Activated CD4-positive, alpha-beta T cell treated with anti-CD3 and anti-CD28 coated beads, Interleukin-2, amount 10 ng/mL, durations not matched to agents 24 days and 14 days (primary cell): ENCODE results near the gene PRR11. TPM values are rescaled to one million over a fixed set of nuclear protein-coding genes. Genes with fewer than 3 reads are reported as not detected.
A peak's percentile ranks its signal among the peaks of the same experiment; 100 is the strongest.
"Not testable (repeated sequence)": the region's sequence is repeated elsewhere in the genome, so short reads cannot be mapped to it uniquely, and the experiment has no call there.

ENCODE experiments used
- DNase-seq: peaks from one replicate; pipeline ENCODE4 v3.0.0; 2022
- H3K27ac Mint-ChIP-seq: one replicate; pipeline ENCODE4 v1.8.0; 2022; ENCODE audit warnings: mild to moderate bottlenecking, mixed read lengths
- H3K27me3 Mint-ChIP-seq: one replicate; pipeline ENCODE4 v1.8.0; 2022; ENCODE audit warnings: mixed read lengths
- H3K36me3 Mint-ChIP-seq: one replicate; pipeline ENCODE4 v1.8.0; 2022; ENCODE audit warnings: low read depth, mild to moderate bottlenecking, mixed read lengths
- H3K4me1 Mint-ChIP-seq: one replicate; pipeline ENCODE4 v1.8.0; 2021; ENCODE audit warnings: mixed read lengths
- H3K4me3 Mint-ChIP-seq: one replicate; pipeline ENCODE4 v1.8.0; 2022; ENCODE audit warnings: mild to moderate bottlenecking, moderate library complexity, mixed read lengths
- H3K9me3 Mint-ChIP-seq: one replicate; pipeline ENCODE4 v1.8.0; 2021; ENCODE audit warnings: mixed read lengths
- intact Hi-C: fragments of 100-400 bp; cut with micrococcal nuclease; formaldehyde crosslinking; loops from one replicate; pipeline ENCODE4 v1.15.1; 2023
- total RNA-seq: library from RNA; stranded (reverse); gene quantifications from 2 replicates; pipeline ENCODE4 v1.2.3, GENCODE V29; 2022

The PRR11 gene
- total RNA-seq, 1 donor from 2014 or later, result 32.6 TPM

DNA sequence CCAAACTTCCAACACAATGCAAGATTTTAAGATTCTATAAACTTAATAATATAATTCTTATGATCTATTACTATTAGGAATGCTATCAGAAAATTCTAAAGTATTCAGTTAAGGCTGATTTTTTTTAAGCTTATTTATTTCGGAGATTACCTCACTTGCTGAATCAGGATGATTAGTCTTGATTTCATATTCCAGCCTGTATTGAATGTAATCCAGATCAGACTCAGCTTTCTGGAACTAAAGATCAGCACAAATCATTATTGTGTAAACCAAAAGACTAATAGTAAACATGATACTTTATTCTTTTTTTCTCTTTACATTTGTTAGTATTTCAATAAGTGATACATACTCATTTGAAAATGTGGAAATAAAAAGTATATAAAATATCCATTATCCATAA lies 24.4 kb upstream of the PRR11 start:
- Mint-ChIP-seq H3K27me3 (no peaks in the 10 kb centered on the region), H3K27ac (no peak overlapping the region), H3K4me3 (no peak overlapping the region), H3K9me3 (no peaks in the 10 kb centered on the region), H3K4me1 (peaks cover 14% of the 10 kb centered on the region), H3K36me3 (peaks cover 21% of the 10 kb centered on the region)
- intact Hi-C loops, result no loop called here
- no peak for DNase-seq

DNA sequence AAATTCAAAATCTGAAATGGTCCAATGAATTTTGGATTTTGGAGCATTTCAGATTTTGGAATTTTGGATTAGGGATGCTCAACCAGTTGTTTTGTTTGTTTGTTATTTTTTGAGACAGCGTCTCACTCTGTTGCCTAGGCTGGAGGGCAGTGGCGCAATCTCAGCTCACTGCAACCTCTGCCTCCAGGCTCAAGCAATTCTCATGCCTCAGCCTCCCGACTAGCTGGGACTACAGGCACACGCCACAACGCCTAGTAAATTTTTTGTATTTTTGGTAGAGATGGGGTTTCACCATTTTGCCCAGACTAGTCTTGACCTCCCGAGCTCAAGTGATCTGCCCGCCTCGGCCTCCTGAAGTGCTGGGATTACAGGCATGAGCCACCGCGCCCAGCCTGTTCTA lies 17.2 kb upstream of the PRR11 start:
- H3K27me3 Mint-ChIP-seq, H3K9me3 Mint-ChIP-seq, intact Hi-C loops, H3K27ac Mint-ChIP-seq, H3K4me1 Mint-ChIP-seq, H3K4me3 Mint-ChIP-seq, H3K36me3 Mint-ChIP-seq: not testable (repeated sequence)
- peak; percentile 31 for DNase-seq

DNA sequence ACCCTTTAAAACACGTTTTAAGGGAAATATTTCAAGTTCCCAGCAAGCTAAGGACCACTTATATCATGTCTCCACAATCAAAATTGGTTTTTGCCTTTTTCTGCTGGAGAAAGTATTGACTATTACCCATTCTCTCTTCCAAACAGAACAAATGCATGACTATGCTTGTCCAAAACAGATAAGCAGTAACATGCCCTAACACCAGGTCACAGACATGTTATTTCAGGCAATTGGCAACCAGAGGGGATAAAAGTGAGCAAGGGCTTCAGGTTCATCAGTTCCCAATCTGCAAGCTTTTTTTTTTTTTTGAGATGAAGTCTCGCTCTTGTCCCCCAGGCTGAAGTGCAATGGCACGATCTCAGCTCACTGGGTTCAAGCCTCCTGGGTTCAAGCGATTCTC lies 15.6 kb upstream of the PRR11 start:
- intact Hi-C loops, result no loop called here
- Mint-ChIP-seq H3K27ac (no peak overlapping the region), H3K27me3 (no peaks in the 10 kb centered on the region), H3K4me1 (peaks cover 2% of the 10 kb centered on the region), H3K36me3 (peaks cover 18% of the 10 kb centered on the region), H3K4me3 (no peak overlapping the region), H3K9me3 (no peaks in the 10 kb centered on the region)
- DNase-seq, result no peak

DNA sequence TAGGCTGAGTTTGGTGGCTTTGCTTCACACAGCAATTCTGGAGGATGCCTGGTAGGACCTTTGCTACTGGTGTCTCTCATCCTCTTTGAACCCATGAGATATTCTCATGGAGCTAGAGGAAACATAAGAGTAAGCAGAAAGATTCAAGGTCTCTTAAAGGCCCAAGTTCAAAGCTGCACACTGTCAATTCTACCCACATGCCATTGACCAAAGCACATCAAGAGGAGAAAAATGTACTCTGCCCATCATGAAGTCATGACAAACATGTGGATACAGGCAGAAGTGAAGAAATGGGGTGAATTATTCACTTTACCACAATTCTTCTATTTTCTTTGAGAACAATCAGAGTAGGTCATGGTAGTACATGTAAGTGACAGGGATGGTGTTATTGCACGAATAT lies 13.7 kb upstream of the PRR11 start:
- Mint-ChIP-seq H3K9me3 (no peaks in the 10 kb centered on the region), H3K27me3 (no peaks in the 10 kb centered on the region), H3K4me3 (no peak overlapping the region), H3K4me1 (peaks cover 5% of the 10 kb centered on the region), H3K27ac (no peak overlapping the region), H3K36me3 (peaks cover 23% of the 10 kb centered on the region)
- peak; percentile 36 for DNase-seq
- intact Hi-C loops, result no loop called here

DNA sequence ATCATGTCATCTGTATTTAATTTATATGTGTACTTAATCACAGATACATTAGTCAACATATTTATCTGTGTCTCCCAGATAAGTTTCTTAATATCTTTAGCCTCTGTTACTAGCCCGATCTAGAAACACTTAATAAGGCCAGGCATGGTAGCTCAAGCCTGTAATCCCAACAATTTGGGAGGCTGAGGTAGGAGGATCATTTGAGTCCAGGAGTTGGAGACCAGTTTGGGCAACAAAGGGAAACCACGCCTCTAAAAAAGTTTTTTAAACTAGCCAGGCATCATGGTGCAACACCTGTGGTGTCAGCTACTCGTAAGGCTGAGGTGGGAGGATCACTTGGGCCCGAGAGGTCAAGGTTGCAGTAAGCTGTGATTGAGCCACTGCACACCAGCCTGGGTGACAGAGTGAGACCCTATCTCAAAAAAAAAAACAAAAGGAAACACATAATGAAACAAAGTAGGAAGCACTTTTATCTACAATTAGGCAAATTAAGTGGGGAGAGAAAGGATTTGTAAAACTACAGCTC lies 9.9 kb upstream of the PRR11 start:
- intact Hi-C loops, result no loop called here

DNA sequence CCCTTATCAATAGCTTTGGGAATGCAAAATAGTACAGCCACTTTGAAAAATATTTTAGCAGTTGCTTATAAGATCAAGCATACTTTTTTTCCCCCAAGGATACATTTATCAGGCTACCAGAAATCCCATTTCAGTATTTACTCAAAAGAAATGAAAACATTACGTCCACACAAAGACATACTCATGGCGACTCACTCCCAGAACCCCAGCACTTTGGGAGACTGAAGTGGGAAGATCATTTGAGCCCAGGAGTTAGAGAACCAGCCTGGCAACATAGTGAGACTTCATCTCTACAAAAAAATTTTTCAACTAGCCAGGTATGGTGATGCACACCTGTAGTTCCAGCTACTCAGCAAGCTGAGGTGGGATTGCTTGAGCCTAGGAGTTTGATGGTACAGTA lies 6.5 kb upstream of the PRR11 start:
- Mint-ChIP-seq H3K36me3 (peaks cover 22% of the 10 kb centered on the region), H3K9me3 (no peaks in the 10 kb centered on the region), H3K4me3 (no peak overlapping the region), H3K27ac (no peak overlapping the region), H3K27me3 (no peaks in the 10 kb centered on the region), H3K4me1 (peaks cover 34% of the 10 kb centered on the region)
- intact Hi-C loops, result no loop called here
- DNase-seq, result no peak

More for the DNA sequence above, 9.9 kb upstream of the PRR11 start:
- Mint-ChIP-seq H3K4me1 (peaks cover 17% of the 10 kb centered on the region), H3K36me3 (peaks cover 26% of the 10 kb centered on the region), H3K27ac (peak overlapping the region; percentile 48), H3K27me3 (no peaks in the 10 kb centered on the region), H3K4me3 (no peak overlapping the region), H3K9me3 (no peaks in the 10 kb centered on the region)
- DNase-seq, result no peak

DNA sequence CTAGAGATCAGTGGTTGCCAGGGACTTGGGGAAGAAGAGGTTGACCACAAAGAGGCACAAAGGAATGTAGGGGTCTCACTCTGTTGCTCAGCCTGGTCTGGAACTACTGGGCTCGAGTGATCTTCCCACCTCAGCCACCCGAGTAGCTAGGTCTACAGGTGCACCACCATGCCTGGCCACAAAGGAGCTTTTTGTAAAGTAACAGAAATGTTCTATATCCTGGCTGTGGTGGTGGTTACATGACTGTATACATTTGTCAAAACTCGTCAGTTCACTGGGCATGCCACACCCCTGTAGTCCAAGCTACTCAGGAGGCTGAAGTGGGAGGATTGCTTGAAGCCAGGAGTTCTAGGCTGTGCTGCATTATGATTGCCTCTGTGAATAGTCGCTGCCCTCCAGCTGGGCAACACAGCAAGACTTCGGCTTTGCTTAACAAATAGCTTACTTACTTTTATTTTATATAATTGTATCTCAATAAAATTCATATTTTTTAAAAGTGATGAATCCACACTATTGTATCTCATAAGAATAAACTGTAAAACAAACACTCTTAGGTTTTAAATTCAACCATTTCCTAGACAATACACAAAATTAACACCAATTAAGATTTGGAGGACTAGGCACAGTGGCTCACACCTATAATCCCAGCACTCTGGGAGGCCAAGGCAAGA lies 5.6 kb upstream of the PRR11 start:
- Mint-ChIP-seq H3K27ac (peak overlapping the region; percentile 51), H3K9me3 (no peaks in the 10 kb centered on the region), H3K27me3 (no peaks in the 10 kb centered on the region), H3K36me3 (peaks cover 19% of the 10 kb centered on the region), H3K4me1 (peaks cover 34% of the 10 kb centered on the region), H3K4me3 (no peak overlapping the region)
- intact Hi-C loops, result loop anchor here (10.0 kb wide), 1 partner anchor 815 kb away; no protein-coding TSS in a partner anchor
- peak; percentile 68 for DNase-seq

DNA sequence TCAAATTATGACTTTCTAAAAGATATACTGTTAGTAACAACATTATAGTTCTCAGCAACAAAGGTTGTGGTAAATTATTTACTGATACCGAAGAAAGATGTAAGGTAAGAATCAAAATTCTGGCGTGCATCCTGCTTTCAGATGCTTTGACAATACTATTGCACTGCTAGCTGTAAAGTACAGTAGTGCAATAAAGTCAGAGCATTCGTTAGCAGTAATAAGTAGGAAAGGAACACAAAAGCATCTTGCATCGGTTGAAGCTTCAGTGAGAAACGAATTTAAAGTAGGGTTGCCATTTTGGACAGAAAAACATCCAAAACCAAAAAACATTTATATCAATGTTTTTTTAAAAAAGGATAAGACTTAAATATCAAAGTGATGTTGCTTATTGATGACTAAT lies 4.5 kb upstream of the PRR11 start:
- Mint-ChIP-seq H3K4me1 (peaks cover 30% of the 10 kb centered on the region), H3K36me3 (peaks cover 14% of the 10 kb centered on the region), H3K27ac (no peak overlapping the region), H3K27me3 (no peaks in the 10 kb centered on the region), H3K4me3 (no peak overlapping the region), H3K9me3 (no peaks in the 10 kb centered on the region)
- DNase-seq, result no peak
- intact Hi-C loops, result loop anchor here (10.0 kb wide), 1 partner anchor 816 kb away; no protein-coding TSS in a partner anchor

DNA sequence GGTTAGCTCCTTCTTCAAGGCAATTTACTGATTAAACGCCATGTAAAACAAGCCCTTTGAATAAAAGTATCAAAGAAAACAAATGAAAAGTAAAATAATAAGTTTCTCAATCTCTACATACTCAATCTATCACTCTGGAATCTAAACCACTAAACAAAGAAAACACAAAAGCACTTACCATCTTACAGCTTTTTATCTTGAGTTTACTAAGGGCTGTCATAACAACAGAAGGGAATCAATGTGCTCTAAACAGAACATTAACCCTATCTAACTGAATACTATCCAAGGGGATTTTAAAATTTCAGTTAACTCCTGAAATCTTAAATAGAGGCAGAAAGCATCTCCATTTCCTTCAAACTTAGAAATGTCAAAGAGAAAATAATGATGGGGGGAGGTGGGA lies 4.0 kb upstream of the PRR11 start:
- Mint-ChIP-seq H3K27me3 (no peaks in the 10 kb centered on the region), H3K4me1 (peaks cover 30% of the 10 kb centered on the region), H3K9me3 (no peaks in the 10 kb centered on the region), H3K36me3 (peaks cover 14% of the 10 kb centered on the region), H3K4me3 (peak overlapping the region; percentile 36), H3K27ac (peak overlapping the region; percentile 14)
- intact Hi-C loops, result loop anchor here (10.0 kb wide), 1 partner anchor 817 kb away; no protein-coding TSS in a partner anchor
- DNase-seq, result no peak

DNA sequence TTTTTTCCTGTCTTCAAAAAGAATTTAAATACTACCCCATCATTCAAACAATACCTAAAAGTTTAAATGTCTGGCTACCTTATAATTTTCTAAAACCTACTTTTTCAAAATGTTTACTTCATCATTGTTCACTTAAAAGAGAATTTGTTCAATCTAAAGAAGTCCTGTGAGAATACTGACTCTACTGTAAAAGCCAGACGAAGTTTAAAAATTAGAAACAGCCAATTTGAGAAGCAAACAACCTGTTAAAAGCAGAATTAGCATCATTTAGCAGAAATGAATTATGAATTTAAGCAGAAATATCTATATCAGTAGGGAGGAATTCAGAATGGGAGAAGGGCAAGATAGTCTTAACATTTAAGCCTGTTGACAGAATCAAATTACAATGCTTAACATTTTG lies 2.6 kb upstream of the PRR11 start:
- H3K4me1 Mint-ChIP-seq, result peaks cover 34% of the 10 kb centered on the region
- no peak for DNase-seq
- peaks cover 10% of the 10 kb centered on the region for H3K36me3 Mint-ChIP-seq
- H3K27me3 Mint-ChIP-seq, result no peaks in the 10 kb centered on the region
- H3K27ac Mint-ChIP-seq, result peak overlapping the region; percentile 40
- intact Hi-C loops, result loop anchor here (10.0 kb wide), 1 partner anchor 818 kb away; no protein-coding TSS in a partner anchor
- no peaks in the 10 kb centered on the region for H3K9me3 Mint-ChIP-seq
- no peak overlapping the region for H3K4me3 Mint-ChIP-seq

DNA sequence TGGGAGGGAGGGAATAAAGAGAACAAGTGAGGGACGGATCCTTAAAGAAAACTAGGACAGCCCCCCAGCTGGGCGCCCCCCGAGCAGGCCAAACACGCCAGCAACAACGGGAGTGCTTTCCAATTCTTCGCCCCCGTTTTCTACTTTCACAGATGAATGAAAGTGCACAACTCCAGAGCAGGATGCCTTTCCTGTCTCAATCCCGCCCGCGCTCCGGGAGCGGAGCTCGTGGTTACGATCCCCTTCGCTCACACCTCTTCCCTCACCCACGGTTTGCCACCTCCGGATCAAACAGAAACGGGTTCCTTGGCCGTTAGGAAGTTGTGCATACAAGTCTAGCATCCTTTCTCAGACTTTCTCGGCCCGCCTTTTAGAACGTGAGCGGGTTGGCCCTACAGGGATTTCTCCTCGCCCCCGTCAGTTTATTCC lies 1.2 kb upstream of the PRR11 start:
- Mint-ChIP-seq H3K4me1 (peaks cover 44% of the 10 kb centered on the region), H3K36me3 (peaks cover 12% of the 10 kb centered on the region)

DNA sequence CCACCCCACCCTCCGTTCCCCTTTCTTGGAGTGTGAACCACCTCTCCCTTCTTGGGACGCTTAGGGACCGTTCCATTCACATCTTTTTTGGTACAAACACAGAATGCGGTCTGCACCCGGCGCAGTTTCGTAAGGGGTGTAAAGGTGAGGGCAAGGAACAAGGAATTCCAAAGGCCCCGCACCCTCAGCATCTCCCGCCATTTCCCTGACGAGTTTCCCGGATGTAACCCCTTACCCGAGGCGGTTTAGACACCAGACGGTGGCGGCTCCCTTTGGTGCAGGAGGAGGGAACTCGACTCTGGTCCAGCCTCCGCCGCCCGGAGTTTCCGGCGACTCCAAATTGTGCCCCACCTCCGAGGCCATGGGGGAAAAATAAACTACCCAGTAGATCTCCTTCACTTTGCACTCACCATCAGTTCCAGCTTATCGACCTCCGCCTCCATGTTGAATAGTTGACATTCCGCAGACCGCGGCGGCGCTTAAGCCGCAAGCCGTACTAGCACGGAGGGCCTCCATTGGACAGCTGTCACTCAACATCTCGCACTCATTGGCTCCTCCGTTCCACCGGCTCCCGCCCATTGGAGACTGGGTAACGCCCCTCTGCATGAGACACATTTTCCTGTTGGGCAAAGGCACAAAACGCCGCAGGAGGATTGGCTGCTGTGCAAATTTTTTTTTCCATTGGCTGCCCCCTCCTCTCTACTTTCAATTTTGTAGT lies 666 bp upstream of the PRR11 start, which contains the start of gene SKA2:
Gene SKA2 (minus strand): TSS at position 466 of the 718 bp plus-strand sequence. CDS start 23 bp downstream, at position 443.
- no peaks in the 10 kb centered on the region for H3K9me3 Mint-ChIP-seq
- no peaks in the 10 kb centered on the region for H3K27me3 Mint-ChIP-seq
- peaks cover 10% of the 10 kb centered on the region for H3K36me3 Mint-ChIP-seq
- peaks cover 45% of the 10 kb centered on the region for H3K4me1 Mint-ChIP-seq
- intact Hi-C loops, result loop anchor here (1.0 to 10.0 kb wide), 9 partner anchors 49 to 1447 kb away; partner anchors contain the start of genes CLTC, GDPD1, PPM1D and RPS6KB1
- no peak within 1 kb of the TSS for H3K4me3 Mint-ChIP-seq
- peak; percentile 99 for DNase-seq
- H3K27ac Mint-ChIP-seq, result no peak within 1 kb of the TSS

More for the DNA sequence above, 1.2 kb upstream of the PRR11 start:
- Mint-ChIP-seq H3K27me3 (no peaks in the 10 kb centered on the region), H3K4me3 (no peak overlapping the region), H3K9me3 (no peaks in the 10 kb centered on the region), H3K27ac (no peak overlapping the region)
- peak; percentile 84 for DNase-seq
- intact Hi-C loops, result loop anchor here (2.0 to 10.0 kb wide), 3 partner anchors 56 to 820 kb away; partner anchors contain the start of genes CLTC and SMG8

DNA sequence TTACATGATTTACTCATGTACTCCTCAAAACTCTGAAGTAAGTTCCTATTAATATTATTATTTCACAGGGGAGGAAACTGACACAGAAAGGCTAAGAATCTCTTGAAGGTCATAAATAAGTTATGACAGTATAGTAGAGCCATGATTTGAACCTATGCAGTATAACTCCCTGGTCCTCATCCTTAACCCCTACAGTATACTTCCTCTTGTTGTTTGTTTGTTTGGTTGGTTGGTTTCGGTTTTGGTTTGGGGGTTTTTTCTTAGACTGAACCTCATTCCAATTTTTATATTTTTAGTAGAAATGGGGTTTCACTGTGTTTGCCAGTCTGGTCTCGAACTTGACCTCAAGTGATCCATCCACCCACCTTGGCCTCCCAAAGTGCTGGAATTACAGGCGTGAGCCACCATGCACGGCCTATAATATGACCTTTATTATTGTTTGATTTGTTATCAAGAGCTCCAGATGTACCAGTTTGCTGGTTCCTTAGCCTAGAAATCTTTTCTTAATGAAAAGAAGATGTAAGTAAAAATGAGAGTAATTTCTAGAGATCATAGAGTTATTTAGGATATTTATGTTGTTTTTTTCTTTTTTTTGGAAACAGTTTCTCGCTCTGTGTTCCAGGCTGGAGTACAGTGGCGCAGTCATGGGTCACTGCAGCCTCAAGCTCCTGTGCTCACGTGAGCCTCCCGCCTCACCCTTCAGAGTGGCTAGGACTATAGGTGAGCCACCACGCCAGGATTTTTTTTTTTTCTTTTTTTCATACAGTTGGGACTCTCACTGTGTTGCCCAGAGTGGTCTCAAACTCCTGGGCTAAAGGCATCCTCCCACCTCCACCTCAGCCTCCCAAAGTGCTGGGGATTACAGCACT lies 4.8 kb downstream of the PRR11 start:
- peak; percentile 79 for DNase-seq
- H3K27ac Mint-ChIP-seq, result peak overlapping the region; percentile 78
- no peaks in the 10 kb centered on the region for H3K9me3 Mint-ChIP-seq
- peaks cover 5% of the 10 kb centered on the region for H3K36me3 Mint-ChIP-seq
- intact Hi-C loops, result no loop called here
- peak overlapping the region; percentile 56 for H3K4me3 Mint-ChIP-seq
- H3K27me3 Mint-ChIP-seq, result no peaks in the 10 kb centered on the region
- H3K4me1 Mint-ChIP-seq, result peaks cover 43% of the 10 kb centered on the region
